ENCODE results near the gene APOC3.
"Not testable (repeated sequence)": the region's sequence is repeated elsewhere in the genome, so short reads cannot be mapped to it uniquely, and the experiment has no call there.

Gene APOC3

DNA sequence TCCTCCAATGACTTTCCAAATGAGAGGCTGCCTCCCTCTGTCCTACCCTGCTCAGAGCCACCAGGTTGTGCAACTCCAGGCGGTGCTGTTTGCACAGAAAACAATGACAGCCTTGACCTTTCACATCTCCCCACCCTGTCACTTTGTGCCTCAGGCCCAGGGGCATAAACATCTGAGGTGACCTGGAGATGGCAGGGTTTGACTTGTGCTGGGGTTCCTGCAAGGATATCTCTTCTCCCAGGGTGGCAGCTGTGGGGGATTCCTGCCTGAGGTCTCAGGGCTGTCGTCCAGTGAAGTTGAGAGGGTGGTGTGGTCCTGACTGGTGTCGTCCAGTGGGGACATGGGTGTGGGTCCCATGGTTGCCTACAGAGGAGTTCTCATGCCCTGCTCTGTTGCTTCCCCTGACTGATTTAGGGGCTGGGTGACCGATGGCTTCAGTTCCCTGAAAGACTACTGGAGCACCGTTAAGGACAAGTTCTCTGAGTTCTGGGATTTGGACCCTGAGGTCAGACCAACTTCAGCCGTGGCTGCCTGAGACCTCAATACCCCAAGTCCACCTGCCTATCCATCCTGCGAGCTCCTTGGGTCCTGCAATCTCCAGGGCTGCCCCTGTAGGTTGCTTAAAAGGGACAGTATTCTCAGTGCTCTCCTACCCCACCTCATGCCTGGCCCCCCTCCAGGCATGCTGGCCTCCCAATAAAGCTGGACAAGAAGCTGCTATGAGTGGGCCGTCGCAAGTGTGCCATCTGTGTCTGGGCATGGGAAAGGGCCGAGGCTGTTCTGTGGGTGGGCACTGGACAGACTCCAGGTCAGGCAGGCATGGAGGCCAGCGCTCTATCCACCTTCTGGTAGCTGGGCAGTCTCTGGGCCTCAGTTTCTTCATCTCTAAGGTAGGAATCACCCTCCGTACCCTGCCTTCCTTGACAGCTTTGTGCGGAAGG, 2.9 kb downstream of the APOC3 start:
- no peak for DNase-seq

DNA sequence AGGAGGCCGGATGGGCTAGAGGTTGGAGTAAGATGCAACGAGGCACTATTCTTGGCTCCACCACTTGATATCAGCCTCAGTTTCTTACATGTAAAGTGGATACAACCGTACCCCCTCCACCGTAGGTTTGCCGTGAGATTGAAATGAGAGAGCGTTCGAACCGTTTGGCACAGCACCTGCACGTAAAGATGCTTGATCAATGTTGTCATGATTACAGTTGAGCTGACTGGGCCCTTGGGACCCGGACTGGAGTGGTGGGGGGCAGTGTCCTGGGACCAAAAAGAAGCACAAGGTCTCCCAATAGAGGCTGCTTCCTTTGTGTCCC, 3.7 kb downstream of the APOC3 start:
- DNase-seq: no peak

- no peak for DNase-seq
Measured at GRCh38 chr11:116833816-116834534, 4.3 kb downstream of the APOC3 start.

- not testable (repeated sequence) for DNase-seq
Measured at GRCh38 chr11:116834535-116835041, 4.9 kb downstream of the APOC3 start.

GRCh38 chr11:116835042-116835772, 5.5 kb downstream of the APOC3 start:
- no peak for DNase-seq

- peak; percentile 78 for DNase-seq
Measured at GRCh38 chr11:116835791-116836631, 6.3 kb downstream of the APOC3 start.

DNA sequence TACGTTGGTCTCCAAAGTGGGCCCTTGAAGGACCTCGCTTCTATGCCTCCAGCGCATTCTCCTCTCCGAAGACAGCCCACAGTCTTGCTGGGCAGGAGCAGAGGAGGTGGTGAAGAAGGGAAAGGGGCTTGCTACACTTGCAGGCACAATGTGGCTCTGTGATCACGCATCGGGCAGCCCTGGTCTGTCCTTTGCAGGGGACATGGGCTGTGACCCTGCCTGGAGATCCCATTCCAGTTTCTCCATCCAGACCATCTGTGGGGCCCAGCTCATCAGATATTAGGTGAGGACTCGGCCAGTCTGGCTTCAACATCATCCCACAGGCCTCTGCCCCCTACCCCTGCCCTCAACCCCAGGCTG, 6.9 kb downstream of the APOC3 start:
- DNase-seq: no peak

DNA sequence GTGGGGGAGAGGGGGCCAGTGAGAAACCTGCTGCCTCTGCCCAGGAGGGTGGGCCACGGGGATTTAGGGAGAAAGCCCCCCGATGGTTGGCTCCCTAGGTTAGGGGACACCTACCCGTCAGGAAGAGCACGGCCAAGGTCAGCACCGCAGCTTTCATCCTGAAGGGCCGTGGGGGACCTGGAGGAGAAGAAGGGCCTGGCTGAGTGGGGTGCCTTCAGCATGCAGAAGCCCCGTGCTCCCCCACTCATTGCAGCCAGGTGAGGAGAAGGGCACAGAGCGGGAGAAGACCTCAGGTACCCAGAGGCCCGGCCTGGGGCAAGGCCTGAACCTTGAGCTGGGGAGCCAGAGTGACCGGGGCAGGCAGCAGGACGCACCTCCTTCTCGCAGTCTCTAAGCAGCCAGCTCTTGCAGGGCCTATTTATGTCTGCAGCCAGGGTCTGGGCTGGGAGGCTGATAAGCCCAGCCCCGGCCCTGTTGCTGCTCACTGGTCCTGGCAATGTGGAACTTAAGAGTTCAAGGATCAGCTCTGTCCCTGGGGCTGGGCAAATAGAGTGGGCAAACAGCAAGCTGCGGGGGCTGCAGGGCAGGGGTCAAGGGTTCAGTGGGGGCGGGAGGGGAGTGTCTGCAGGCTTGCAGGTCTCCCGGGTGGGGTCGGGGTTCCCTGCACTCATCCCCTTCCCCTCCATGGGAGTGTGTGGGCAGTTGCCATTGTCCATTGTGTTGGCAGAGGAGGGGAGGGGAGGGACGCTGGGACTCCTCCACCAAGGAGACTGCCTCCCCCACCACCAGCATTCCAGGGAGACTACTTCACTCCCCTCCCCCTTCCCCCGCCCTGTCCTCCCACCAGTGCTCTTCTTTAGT, 7.8 kb downstream of the APOC3 start, which contains the start of gene APOA1:
Gene APOA1, minus strand, starts transcription at position 392 of the 861 bp plus-strand sequence. Its CDS starts 235 bp downstream, at position 157.
- no peak for DNase-seq

DNA sequence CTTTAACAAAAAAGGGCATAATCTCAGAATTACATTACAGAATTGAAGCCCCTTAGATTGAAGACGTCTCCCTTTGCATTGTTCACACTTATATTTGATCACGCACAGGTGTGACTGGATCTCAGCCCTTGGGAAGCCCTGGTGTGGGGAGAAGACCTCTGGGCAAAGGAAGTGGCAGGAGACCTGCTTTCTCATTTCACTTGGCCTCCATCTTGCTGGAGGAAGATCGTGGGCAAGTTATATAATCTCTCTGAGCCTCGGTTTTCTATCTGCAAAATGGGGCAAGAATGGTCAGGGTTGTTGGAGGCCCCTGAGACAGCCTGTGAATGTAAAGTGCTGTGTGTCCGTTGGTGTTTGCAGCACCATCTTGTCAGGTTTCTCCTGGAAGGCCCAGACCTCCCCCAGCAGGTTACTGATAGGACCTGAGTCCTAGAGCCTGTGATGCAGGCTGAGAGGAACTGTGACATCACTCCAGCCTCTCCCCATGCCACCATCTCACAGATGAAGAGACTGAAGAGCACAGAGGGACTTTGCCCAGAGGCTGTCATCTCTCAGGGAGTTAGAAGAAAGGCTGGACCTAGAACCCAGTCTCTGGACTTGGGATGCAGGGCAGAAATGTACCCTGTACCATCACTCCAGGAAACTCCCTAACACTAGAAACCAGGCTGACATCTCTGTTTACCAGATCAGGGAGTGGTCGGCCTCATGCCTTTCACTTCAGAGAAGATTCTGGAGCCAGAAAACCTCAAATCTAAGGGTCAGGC, 8.8 kb downstream of the APOC3 start:
- no peak for DNase-seq

- DNase-seq: no peak
Measured at GRCh38 chr11:116840224-116840745, 10.6 kb downstream of the APOC3 start.

- DNase-seq: no peak
Measured at GRCh38 chr11:116840746-116841296, 11.1 kb downstream of the APOC3 start.

DNA sequence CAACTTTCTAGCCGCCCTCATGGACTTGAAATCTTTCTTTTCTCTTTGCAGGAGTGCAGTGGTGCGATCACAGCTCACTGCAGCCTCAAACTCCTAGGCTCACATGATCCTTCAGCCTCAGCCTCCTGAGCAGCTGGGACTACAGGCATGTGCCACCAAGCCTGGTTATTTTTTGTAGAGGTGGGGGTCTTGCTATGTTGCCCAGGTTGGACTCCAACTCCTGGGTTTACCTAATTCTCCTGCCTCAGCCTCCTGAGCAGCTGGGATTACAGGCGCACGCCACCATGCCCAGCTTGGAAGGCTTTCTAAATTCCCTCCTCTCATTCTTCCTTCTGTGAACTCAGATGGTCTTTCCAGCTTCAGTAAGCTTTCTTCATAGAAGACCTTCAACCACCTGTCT, 12.4 kb downstream of the APOC3 start:
- no peak for DNase-seq

- no peak for DNase-seq
Measured at GRCh38 chr11:116842909-116843308, 13.2 kb downstream of the APOC3 start.

- DNase-seq: no peak
Measured at GRCh38 chr11:116843661-116844060, 14.0 kb downstream of the APOC3 start.

- DNase-seq: no peak
Measured at GRCh38 chr11:116844722-116845121, 15.0 kb downstream of the APOC3 start.

DNA sequence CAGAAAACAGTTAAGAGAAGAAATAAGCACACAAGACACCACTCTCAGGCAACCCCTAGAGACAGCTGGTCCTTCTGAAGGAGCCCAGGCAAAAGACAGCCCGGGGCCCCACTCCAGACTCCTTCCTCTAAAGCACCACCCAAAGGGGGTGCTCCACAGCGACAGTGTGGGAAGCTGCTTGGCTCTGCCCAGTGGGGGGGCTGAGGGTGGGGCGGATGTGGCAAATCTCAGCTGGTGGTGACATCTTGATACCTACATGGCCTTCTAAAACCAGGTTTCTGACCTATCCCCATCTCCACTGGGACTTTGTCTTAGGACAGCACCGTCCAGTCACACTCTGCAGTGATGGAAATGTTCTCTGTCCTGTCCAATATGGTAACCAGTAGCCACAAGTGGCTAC, 17.9 kb downstream of the APOC3 start:
- DNase-seq: no peak

GRCh38 chr11:116849060-116849459, 19.4 kb downstream of the APOC3 start:
- no peak for DNase-seq

GRCh38 chr11:116849486-116849885, 19.8 kb downstream of the APOC3 start:
- DNase-seq: no peak

- DNase-seq: peak; percentile 55
Measured at GRCh38 chr11:116851626-116852025, 21.9 kb downstream of the APOC3 start.
